Measurements from ENCODE around the gene DYRK4. TPM values are rescaled to one million over a fixed set of nuclear protein-coding genes. Genes with fewer than 3 reads are reported as not detected.

Gene DYRK4
- total and polyA plus RNA-seq, 11 donors, result 21.4 to 52.5 (median 31.1) TPM

DNA sequence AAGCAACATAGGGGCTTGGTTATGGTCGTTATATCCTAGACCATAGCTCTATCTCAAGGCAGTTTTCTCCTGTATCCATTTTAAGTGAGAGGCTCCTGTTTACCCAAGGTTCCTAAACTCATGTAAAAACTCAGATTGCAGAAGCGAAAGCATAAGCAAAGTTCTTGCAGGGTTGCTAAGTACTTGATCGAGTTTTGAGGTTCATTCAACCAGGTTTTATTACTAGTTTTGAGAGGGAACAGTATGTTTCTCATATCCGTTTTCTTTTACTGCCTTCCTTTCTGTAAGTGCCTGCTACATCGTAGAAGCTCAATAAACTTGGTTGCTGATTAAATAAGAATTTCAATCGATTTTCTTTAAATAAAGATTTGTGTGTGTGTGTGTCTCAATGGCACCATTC is 81.7 kb downstream of the DYRK4 start:
- no peaks in the 10 kb centered on the region for H3K27me3 ChIP-seq
- 88 to 89% (median 88%) methylated on average over 6 of the region's 6 CpGs for WGBS, 4 donors
- no peak for TF ChIP-seq POLR2A (IDR thresholded peaks at IDR 0.05)
- TF ChIP-seq, protein P1, sequence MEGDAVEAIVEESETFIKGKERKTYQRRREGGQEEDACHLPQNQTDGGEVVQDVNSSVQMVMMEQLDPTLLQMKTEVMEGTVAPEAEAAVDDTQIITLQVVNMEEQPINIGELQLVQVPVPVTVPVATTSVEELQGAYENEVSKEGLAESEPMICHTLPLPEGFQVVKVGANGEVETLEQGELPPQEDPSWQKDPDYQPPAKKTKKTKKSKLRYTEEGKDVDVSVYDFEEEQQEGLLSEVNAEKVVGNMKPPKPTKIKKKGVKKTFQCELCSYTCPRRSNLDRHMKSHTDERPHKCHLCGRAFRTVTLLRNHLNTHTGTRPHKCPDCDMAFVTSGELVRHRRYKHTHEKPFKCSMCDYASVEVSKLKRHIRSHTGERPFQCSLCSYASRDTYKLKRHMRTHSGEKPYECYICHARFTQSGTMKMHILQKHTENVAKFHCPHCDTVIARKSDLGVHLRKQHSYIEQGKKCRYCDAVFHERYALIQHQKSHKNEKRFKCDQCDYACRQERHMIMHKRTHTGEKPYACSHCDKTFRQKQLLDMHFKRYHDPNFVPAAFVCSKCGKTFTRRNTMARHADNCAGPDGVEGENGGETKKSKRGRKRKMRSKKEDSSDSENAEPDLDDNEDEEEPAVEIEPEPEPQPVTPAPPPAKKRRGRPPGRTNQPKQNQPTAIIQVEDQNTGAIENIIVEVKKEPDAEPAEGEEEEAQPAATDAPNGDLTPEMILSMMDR (IDR thresholded peaks at IDR 0.05), result no peak
- no peaks in the 10 kb centered on the region for H3K36me3 ChIP-seq
- no peaks in the 10 kb centered on the region for H3K9me3 ChIP-seq
- DNase-seq (no peak), ATAC-seq (no peak)
- H3K4me3 ChIP-seq, result no peak overlapping the region
- intact Hi-C loops (cut with DNase I), result no loop called here
- no peak overlapping the region for H3K27ac ChIP-seq
- H3K4me1 ChIP-seq, result peaks cover 0 to 10% (median 8%) of the 10 kb centered on the region in 12 donors

GRCh38 chr12:4645023-4645422 is 83.0 kb downstream of the DYRK4 start:
- H3K27me3 ChIP-seq, result no peaks in the 10 kb centered on the region
- DNase-seq (no peak), ATAC-seq (no peak)
- intact Hi-C loops (cut with DNase I), result loop anchor here in 1 of 10 donors (5.0 kb wide), 1 partner anchor 38 kb away; no protein-coding TSS in a partner anchor
- no peak overlapping the region for H3K27ac ChIP-seq
- no peaks in the 10 kb centered on the region for H3K9me3 ChIP-seq
- WGBS, 4 donors, result 89 to 95% (median 93%) methylated on average over 1 of the region's 1 CpG
- H3K4me1 ChIP-seq, result peaks cover 1 to 16% (median 12%) of the 10 kb centered on the region in 12 donors
- H3K4me3 ChIP-seq, result no peak overlapping the region
- H3K36me3 ChIP-seq, result no peaks in the 10 kb centered on the region
- TF ChIP-seq, protein P1 (IDR thresholded peaks at IDR 0.05), result no peak
- TF ChIP-seq POLR2A (IDR thresholded peaks at IDR 0.05), result no peak

GRCh38 chr12:4648104-4648500 is 86.1 kb downstream of the DYRK4 start:
- Histone ChIP-seq H3K27ac (peak overlapping the region in 11 of 12 donors; percentile 81 to 90 (median 86)), H3K4me1 (peaks cover 8 to 45% (median 36%) of the 10 kb centered on the region in 12 donors), H3K36me3 (no peaks in the 10 kb centered on the region), H3K9me3 (no peaks in the 10 kb centered on the region), H3K4me3 (peak overlapping the region; percentile 47 to 96 (median 76)), H3K27me3 (no peaks in the 10 kb centered on the region)
- ATAC-seq (no peak), DNase-seq (no peak)
- 39 to 48% (median 43%) methylated on average over 4 of the region's 4 CpGs for WGBS, 4 donors
- intact Hi-C loops (cut with DNase I), result loop anchor here in 1 of 10 donors (2.0 to 5.0 kb wide), 2 partner anchors 41 to 109 kb away; partner anchors contain the start of gene RAD51AP1
- TF ChIP-seq, protein P1 (IDR thresholded peaks at IDR 0.05), result no peak
- TF ChIP-seq POLR2A (IDR thresholded peaks at IDR 0.05), result no peak

- TF ChIP-seq, protein P1 (IDR thresholded peaks at IDR 0.05), result no peak
- peak in 1 of 2 donors; percentile 42 for TF ChIP-seq POLR2A (IDR thresholded peaks at IDR 0.05)
- ATAC-seq (peak; percentile 95 to 99 (median 98)), DNase-seq (peak; percentile 83 to 88 (median 86))
- WGBS, 4 donors, result 0 to 1% (median 0%) methylated on average over 39 of the region's 39 CpGs
- Histone ChIP-seq H3K36me3 (peaks cover 0 to 3% (median 0%) of the 10 kb centered on the region in 9 donors), H3K4me3 (peak within 1 kb of the TSS; percentile 47 to 96 (median 76)), H3K27me3 (no peaks in the 10 kb centered on the region), H3K4me1 (peaks cover 8 to 46% (median 36%) of the 10 kb centered on the region in 12 donors), H3K27ac (peak within 1 kb of the TSS; percentile 81 to 90 (median 86)), H3K9me3 (no peaks in the 10 kb centered on the region)
- intact Hi-C loops (cut with DNase I), result loop anchor here in 1 of 10 donors (2.0 to 5.0 kb wide), 2 partner anchors 41 to 110 kb away; partner anchors contain the start of gene RAD51AP1
These were observed 86.7 kb downstream of the DYRK4 start, which contains the start of the genes AKAP3 and NDUFA9 for GRCh38 chr12:4648501-4649357. TSS of gene AKAP3 (minus strand) at chr12:4649051. CDS start at chr12:4638196, 10,855 bp downstream. TSS of gene NDUFA9 (plus strand) at chr12:4649114. CDS start at chr12:4649127, 13 bp downstream.

Measured in heart left ventricle (tissue), 16 donors.